GM21381 (cell line): Measurements from ENCODE around the gene DCAF4.

Experiments used
- ATAC-seq: cut with Tn5 transposase; IDR thresholded peaks from one replicate; pipeline ENCODE4 v1.9.1; 2021; ENCODE audit warnings: mild to moderate bottlenecking, moderate library complexity; ENCODE audit not compliant: unreplicated experiment

Gene DCAF4

DNA sequence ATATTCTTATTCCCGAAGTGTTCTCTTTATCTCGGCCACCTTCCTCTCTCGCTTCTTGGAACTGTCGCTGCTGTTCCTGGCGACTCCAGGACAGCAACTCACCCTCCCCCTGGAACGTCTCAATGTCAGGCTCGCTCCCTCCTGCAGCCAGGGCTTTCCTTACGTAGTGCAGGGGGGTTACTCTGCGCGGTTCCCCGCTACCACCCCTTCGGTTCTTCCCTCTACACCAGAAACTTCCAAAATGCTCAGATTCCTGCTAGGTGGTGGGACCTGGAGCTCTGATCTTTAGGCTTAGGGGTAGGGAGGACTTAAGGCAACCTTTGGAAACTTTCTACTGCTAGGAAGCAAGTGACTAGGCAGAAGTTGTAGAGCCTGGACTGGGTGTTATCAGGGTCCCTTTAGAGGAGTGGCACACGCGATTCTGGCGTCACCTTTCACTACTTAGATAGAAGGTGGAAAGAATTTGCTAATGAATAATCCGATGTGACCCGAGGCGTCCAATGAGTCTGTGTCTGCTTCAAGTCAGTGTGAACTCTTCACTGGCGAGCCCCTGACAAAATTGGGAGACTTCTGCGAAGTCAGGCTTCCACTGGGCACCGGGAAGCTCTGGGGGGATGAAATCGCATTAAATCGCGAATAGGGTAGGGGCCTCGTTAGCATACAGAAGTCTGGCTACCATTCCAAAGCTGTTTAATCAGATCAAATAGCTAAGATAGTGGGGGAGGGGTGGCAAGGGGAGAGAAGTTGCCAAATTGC lies 31.5 kb upstream of the DCAF4 start:
- no peak for ATAC-seq

DNA sequence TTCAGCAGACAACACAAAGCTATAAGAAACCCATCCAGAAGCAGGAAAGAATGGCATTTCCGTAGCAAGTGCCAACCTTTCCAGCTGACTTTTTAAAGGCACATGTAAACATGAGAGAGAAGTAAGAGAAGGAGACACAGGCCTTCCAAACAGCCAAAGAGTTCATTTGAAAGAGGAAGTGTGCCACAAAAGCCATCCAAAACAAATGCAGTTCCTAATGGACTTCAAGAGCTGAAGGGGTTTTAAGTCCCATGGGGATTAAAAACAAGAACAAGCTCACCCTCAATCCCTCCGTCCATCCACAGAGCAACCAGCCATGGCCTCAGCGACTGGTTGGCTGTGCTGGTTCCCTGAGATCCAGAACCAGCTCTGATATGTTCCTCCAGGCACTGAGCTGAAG lies 27.8 kb upstream of the DCAF4 start:
- ATAC-seq: no peak

DNA sequence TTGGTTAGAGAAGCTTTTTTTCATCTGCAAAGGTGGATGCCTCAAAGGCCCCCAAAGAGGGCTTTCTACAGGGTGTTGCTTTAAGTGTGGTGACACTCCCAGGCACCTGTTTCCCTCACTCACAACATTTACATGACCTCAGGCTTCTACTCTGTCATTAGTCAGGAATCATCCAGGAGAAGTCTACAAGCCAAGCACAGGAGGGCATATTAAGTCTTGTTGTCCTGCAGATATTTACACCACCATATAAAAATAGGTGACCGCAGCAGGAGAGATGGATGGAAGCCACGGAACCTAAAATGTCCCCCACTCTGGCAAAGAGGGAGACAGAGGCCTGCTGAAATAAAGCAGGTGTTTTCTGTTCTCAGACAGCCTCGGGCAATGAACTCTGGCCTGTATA lies 24.9 kb upstream of the DCAF4 start:
- no peak for ATAC-seq

DNA sequence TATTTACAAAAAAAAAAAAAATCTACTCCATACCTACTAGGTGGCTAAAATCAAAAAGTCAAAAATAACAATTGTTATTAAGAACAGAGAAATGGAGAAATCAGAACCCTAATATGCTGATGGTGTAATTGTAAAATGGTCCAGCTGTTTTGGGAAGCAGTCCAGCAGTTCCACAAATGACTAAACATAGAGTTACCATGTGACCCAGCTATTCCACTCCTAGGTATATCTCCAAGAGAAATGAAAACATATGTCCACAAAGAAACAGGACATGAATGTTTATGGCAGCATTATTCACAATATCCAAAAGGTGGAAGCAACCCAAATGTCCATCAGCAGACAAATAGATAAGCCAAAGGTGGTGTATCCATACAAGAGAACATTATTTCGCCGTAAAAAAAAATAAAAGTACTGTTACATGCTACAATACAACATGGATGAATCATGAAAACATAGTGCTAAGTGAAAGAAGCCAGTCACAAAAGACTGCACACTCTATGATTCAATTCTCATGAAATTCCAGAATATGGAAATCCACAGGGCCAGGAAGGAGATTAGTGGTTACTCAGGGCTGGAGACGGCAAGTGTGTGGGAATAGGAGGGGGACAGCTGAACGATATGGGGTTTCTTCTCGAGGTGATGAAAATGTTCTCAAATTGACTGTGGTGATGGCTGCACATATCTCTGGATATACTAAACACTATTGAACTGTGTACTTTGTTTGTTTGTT lies 23.3 kb upstream of the DCAF4 start:
- ATAC-seq: no peak

DNA sequence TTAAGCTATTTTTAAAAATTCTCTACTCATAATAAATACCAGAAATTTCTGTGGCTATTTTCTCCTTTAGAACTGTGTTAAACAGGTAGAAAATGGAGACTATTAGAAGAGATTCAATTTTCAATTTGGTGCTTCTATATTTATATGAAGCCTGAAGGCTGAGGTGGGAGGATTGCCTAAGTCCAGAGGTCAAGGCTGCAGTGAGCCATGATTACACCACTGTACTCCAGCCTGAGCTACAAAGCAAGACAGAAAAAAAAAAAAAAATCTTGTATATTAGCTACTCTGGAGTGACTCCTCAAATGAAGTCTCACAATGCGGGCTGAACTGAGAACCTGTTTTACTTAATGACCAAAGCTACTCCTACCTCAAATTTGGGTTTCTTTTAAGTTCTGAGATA lies 22.5 kb upstream of the DCAF4 start:
- no peak for ATAC-seq

DNA sequence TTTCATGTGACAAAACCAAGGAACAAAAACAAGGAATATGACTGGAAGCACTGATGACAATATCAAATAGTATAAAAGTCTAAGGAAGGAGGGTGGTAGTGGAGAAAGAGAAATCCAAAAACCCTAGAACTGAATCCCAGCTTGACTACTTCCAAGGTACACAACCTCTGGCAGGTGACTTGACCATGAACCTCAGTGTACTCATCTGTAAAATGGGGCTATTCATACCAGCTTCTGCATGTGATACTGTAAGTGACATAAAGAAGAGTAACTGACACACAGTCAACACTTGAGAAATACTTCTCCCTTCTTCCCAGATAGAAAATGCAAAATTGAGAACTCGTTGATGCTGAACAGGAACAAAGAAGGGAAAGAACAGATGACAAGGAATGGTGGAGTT lies 22.0 kb upstream of the DCAF4 start:
- ATAC-seq: no peak

DNA sequence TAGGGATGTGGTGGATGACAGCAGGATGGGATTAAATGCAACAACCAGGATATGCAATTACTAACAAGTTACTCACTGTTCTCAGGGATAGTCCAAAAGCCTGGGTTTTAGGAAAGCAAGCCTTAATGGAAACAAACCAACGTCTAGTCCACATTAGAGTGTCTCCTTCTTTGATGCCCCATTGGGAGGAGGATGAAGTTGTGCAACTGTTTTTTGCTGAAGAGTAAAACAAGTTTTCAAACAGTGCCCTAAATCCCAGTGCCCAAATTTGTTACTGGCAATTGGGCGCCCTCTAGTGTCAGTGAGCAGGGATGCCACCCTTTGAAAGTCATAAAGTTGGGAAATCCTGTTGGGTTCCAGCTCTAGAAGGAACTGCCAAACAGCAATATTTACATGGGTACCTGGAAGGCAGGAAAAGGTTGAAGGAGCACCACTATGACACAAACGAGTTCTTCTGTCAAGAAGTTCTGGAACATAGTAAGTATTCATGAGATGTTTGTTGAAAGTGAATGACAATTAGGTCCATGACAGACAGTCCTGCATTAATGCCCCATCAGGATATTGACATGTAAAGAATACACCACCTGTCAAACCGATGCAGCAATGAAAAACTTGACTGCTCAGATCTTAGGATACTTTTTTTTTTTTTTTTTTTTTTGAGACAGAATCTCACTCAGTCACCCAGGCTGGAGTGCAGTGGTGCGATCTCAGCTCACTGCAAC lies 21.3 kb upstream of the DCAF4 start:
- ATAC-seq: no peak

DNA sequence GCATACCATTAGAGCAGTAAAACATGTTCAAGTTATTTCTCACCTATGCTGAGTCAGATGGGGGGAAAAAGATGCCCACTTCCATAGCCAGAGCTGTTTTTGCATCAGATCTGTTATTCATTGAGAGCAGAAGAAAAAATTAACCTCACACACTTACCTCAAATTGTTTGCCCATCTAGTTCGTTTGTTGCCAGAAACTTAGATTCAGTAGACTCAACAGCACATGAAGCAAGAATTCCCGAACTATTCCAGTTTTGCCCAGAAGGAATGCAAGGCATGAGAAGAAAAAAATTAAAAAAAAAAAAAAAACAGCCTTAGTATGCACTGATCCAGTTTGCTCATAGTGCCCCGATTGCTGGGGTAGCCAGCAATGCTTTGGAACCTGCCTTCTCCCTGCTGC lies 19.9 kb upstream of the DCAF4 start:
- no peak for ATAC-seq

DNA sequence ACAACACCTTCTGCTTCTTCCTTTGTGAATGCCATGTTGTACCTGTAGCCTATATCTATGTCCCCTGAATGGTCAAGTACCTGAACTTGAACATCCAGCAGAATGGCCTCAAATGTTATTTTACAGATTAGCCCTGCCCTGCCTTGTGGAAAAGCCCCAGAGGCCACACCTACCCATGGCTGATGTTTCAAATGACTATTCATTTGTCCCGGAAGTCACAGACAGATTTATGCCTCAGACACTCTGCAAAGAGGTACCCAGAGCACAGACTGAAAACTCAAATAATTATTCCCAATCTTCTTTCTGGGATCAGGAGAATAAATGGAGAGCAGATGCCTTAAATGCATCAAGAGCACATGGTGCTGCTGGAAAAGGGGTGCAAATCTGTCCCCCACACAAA lies 19.4 kb upstream of the DCAF4 start:
- ATAC-seq: no peak

DNA sequence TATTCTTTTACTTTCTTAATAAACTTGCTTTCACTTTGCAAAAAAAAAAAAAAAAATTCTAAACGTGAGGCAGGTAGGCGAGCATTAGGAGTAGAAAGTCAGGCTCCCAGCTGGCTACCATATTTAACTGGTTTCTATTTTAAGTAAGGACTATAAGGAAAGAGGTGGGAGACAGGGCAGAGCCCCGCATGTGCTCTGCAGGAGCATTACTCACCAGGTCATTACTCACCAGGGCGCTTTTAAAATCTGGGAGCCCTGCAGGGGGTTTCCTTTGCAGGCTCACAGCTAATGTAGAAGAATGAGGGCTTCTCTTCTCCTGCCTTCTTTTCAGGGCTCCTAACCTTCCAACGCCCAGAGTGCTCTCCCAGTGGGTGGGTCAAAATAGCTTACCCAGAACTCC lies 18.4 kb upstream of the DCAF4 start:
- no peak for ATAC-seq

DNA sequence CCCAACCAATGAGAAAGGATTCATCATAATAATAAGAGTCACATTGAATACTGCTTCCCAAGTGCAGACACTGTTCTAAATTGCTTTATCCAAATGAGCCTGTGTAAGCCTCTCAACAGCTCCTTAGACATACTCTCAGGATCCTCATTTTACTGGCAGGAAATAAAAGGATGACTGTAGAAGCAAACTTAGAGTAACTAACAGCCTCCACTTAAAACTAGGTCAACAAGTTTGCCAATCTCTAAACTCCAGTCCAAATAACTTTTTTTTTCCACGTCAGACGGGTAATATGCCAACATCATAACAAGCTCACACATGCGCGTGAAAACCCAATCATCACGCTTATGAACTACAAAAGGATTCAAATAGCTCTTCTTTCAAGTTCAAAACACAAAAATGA lies 17.1 kb upstream of the DCAF4 start:
- ATAC-seq: no peak

DNA sequence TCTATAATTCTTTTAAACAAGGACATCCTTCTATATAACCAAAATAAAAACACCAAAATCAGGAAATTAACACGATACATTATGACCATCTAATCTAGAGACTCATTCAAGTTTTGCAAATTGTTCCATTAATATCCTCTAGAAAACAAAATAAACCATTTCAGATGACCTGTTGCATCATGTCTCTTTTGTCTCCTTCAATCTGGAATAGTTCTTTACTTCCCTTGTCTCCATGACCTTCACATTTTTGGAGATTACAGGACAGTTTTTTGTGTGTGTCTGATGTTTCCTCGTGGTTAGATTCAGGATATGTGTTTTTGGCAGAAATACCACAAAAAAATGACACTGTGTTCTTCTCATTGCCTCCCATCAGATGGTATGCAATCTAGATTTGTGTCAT lies 12.5 kb upstream of the DCAF4 start:
- ATAC-seq: no peak

DNA sequence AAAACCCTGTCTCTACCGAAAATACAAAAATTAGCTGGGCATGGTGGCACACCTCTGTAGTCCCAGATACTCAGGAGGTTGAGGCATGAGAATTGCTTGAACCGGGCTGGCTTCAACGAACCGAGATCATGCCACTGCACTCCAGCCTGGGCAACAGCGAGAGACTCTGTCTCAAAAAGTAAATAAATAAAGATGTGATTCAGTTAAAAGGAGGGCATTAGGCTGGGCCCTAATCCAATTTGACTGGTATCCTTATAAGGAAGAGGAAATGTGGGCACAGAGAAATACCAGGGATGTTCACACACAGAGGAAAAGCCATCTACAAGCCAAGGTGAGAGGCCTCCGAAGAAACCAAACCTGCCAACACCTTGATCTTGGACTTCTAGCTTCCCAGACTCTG lies 10.1 kb upstream of the DCAF4 start:
- ATAC-seq: no peak

DNA sequence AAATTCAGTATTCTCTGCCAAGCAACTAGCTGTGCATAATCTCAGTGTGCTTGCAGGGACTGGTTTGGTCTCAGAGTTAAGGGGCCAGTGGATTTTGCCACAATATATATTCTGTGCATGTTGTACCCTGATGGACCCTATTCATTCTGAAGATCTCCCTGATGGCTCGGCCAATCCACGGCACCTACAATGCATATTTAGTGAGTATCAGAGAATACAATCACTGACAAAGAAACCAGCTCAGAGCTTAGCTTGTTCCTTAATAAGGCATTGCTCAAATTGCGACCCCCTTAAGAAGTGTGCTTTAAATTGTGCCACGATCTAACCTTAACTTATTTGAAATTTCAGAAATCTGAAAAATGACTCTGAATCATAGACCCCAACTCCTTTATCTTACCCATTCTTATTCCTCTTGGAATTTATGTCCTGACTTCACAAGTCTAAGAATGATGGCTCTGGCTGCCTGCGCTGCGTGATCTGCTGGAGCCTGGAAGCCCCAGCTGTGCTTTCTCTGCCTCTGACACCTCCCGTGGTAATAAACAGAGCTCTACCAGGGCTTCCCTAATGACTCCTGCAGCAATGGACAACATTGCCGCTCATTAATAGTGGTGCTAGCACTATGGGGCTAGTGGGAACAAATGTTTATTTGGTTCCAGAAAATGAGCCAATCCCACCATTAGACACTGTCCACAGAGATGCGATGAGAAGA lies 9.0 kb upstream of the DCAF4 start:
- ATAC-seq: no peak

DNA sequence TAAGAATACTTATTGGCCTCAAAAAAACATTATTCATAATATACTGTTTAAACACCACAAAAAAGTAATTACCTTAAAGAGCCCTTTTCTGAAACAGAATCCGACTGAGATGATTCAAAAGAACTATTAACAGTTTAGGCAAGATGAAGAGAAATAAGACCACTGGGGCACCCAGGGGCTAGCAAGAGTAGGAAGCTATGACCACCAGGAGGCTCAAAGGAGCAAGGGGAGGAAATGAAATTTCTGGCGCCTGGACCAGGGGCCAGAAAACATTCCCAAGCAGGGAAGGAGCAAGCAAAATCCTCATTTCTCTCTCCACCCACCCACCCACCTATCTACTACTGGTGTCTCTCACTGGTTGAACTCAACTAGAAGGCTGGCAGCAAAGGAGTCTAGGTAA lies 6.3 kb upstream of the DCAF4 start:
- no peak for ATAC-seq

DNA sequence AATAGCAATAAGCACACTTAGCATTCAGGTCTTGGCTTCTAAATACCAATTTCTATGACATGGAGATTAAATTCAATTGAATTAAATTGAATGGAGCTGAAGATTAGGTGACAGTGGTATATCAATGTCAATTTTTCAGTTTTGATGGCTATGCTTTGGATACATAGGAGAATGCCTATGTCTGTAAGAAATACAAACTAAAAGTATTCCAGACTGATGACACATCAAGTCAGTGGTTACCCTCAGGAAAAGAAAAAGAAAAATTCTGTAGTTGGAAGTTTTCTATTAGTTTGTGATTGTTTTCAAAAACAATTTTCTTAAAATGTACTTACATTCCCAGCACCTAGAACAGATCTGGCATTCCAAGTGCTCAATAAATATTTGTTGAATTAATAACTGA lies 4.9 kb upstream of the DCAF4 start:
- ATAC-seq: no peak

DNA sequence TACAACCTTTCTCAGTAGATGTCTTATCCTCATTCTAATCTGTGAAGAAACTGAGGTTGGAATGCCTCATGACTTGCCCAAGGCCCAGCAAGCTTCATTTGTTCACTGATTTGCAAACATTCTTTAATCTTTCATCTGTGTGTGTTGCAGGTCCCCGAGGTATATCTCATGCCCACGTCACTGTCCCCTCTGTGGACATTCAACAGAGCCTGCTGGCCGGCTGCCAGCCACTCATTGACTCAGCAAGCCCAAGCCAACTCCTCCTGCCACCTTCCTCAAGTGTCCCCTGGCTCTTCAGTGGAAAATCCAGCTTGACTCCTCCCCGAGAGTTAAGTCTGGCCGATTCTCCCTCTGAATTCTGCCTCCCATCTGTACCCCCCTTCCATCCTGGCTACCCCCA lies 1.9 kb upstream of the DCAF4 start:
- ATAC-seq: no peak

DNA sequence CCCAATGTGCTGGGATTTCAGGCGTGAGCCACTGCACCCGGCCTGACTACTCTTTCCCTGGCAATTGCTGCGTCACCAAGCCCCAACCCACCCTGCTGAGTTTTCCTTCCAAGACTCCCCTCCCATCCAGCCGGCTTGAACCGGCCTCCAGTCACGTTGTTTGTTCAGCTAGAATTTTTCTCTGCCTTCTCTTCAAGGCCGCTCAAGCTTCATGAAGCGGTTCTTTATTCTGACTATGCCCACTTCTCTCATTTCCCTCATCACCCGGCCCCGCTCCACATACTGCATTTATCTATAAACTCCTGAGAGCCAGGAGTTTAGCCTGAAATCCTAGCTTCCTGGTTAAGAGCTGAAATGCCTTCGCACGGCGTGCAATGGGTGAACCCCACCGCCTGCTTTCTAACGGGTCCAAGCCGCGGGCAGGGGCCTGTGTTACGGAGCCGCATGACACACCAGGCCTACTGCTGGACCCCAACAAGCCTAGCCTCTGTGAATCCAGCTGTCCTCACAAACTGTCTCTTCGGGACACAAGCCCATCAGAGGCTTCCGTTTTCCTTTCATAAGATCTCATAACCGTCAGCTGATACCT lies 999 bp upstream of the DCAF4 start:
- ATAC-seq: no peak

DNA sequence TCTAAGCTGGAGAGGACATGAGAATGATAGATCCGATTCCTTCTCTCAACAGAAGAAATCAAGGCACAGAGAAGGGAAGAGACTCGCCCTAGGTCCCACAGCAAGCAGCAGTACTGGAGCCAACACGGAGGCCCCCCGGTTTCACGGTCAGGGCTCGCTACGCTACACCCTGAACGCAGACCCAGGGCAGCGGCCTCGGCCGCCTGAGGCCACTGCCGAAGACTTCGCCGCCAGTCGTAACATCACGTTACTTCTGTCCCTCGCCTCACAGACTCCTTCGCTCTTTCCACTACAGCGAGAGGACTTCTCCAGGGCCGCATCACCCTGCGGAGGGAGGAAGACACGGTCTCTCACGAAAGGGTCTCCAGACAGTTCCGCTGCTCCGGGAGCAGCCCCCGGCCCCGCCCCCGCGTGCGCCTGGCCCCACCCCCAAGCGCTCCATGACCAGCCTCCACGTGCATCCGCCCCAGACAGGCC lies 411 bp upstream of the DCAF4 start:
- peak; percentile 26 for ATAC-seq

DNA sequence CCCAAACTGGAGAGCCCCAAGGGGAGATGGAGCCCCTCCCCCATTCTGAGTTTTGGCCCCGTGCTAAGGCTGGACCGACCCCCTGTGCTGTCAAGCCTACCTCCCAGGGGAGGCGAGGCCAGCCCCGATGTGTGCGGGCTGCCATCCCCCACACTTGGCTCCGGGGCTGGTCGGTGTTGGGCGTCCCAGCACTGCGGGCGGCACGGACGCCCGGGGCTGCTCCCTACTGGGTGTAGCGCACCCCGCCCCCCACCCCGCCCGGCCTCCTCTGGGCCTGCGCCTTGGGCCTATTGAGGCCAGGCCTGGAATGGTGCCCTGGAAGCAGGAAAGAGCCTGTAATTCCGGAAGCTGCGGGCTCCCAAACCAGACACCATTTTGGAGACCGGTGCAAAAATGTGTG lies 2.6 kb downstream of the DCAF4 start:
- no peak for ATAC-seq
